Measurements from ENCODE around the gene WHRN.

DNA sequence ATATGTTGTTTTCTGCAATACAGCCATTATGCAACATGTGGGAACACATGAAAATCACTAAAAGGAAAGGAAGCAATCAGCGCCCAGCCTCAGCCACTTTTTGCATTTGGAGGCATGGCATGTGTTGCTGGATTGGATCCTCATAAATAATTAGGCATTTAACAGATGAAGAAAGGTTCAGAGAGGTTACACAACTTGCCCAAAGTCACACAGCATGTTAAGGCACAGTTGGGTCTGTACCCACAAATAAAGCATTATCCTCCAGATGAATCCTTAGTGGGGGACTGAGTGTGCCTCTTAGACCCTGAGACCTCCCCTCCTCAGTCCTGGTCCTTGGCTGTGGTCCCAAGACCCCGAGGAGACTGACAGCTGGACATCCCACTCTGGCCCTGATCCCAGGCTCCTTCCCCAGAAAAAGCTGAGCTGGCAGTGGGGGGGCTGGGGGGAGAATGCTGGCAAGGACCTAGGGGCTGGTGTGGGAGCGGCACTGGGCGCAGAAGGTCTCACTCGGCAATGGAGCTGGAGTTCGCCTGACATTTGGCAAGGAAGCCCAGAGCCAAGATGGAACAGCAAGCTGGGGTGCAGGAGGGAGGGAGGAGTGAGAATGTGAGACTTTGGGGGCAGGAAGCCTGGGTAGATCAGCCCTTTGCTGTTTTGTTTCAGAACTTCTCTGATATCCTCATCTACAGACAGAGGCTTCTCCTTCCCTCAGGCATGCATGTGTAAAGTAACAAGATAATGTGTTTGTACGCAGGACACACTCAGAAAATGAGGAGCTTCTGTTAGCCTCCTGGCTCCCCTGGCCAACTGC is 110.5 kb downstream of the WHRN start:
- TF ChIP-seq EZH2 (IDR thresholded peaks at IDR 0.05), result no peak
- TF ChIP-seq, protein P1, sequence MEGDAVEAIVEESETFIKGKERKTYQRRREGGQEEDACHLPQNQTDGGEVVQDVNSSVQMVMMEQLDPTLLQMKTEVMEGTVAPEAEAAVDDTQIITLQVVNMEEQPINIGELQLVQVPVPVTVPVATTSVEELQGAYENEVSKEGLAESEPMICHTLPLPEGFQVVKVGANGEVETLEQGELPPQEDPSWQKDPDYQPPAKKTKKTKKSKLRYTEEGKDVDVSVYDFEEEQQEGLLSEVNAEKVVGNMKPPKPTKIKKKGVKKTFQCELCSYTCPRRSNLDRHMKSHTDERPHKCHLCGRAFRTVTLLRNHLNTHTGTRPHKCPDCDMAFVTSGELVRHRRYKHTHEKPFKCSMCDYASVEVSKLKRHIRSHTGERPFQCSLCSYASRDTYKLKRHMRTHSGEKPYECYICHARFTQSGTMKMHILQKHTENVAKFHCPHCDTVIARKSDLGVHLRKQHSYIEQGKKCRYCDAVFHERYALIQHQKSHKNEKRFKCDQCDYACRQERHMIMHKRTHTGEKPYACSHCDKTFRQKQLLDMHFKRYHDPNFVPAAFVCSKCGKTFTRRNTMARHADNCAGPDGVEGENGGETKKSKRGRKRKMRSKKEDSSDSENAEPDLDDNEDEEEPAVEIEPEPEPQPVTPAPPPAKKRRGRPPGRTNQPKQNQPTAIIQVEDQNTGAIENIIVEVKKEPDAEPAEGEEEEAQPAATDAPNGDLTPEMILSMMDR (IDR thresholded peaks at IDR 0.05), result no peak
- no peak for TF ChIP-seq EZH2phosphoT487 (IDR thresholded peaks at IDR 0.05)
